ENCODE data around the gene NASP. TPM values are rescaled to one million over a fixed set of nuclear protein-coding genes. Genes with fewer than 3 reads are reported as not detected.

NASP gene
- total RNA-seq, 1 experiment from 2014 or later = 514 TPM

GRCh38 chr1:45566722-45567121, 17.1 kb upstream of the NASP start:
- no peak overlapping the region for H2AFZ ChIP-seq (ENCODE audit: low read length)
- Mint-ChIP-seq H3K4me1 (no peaks in the 10 kb centered on the region; a peak in 2 of 4 replicates), H3K27ac (peak overlapping the region in 2 of 3 experiments; percentile 55 to 77; a peak in 2 of 7 replicates), H3K9me3 (no peaks in the 10 kb centered on the region), H3K36me3 (ENCODE audit: insufficient read depth in 1 of 3, low read depth in 3 of 3) (peaks cover 46 to 87% (median 69%) of the 10 kb centered on the region in 3 experiments), H3K27me3 (ENCODE audit: low read depth) (no peaks in the 10 kb centered on the region), H3K4me3 (no peak overlapping the region)
- no peaks in the 10 kb centered on the region for H4K20me1 ChIP-seq (ENCODE audit: control insufficient read depth, insufficient read depth, insufficient read length)
- no peaks in the 10 kb centered on the region for H3K27me3 ChIP-seq (ENCODE audit: insufficient read depth, low read length)
- H2BK5ac ChIP-seq (ENCODE audit: insufficient read length, low read length) = no peak overlapping the region
- H3K9ac ChIP-seq (ENCODE audit: extremely low read depth, insufficient read length, low read length) = no peak overlapping the region
- WGBS (ENCODE audit: extremely low coverage, insufficient read length, low lambda C conversion rate) = no CpG with 5 or more reads among the region's 5 CpGs
- H2BK12ac ChIP-seq (ENCODE audit: insufficient read length, low read depth, low read length) = no peak overlapping the region
- no peak overlapping the region for H3T11ph ChIP-seq (ENCODE audit: low read length)
- H3K56ac ChIP-seq (ENCODE audit: insufficient read length, low read depth, low read length) = no peak overlapping the region
- no peak overlapping the region for H4K91ac ChIP-seq (ENCODE audit: insufficient read length, low read depth, low read length)
- no peak overlapping the region for H2BK15ac ChIP-seq (ENCODE audit: low read depth, low read length)
- no peak overlapping the region for H2BK120ac ChIP-seq (ENCODE audit: low read depth, low read length, poor library complexity, severe bottlenecking)
- no peak overlapping the region for H4K5ac ChIP-seq (ENCODE audit: insufficient read length, low read depth, low read length)
- H4K8ac ChIP-seq (replicated peaks; ENCODE audit: insufficient read length, low read depth, low read length) = no peak overlapping the region
- no peaks in the 10 kb centered on the region for H3K23me2 ChIP-seq (ENCODE audit: insufficient read length, low read depth, low read length, poor library complexity, severe bottlenecking)
- H3K18ac ChIP-seq (ENCODE audit: insufficient read length, low read depth, low read length) = no peak overlapping the region
- H3K4me2 ChIP-seq (ENCODE audit: insufficient read depth, insufficient read length, low read length) = no peak overlapping the region
- no peak overlapping the region for H2AK5ac ChIP-seq (ENCODE audit: insufficient read length, low read length)
- no peak for TF ChIP-seq CTCF (conservative IDR thresholded peaks at IDR 0.05)
- H3K9me3 ChIP-seq (ENCODE audit: control insufficient read depth, low read depth, low read length) = no peaks in the 10 kb centered on the region
- no peaks in the 10 kb centered on the region for H3K79me2 ChIP-seq (ENCODE audit: insufficient read depth, low read length)
- H3K27ac ChIP-seq (ENCODE audit: insufficient read length, low read depth, low read length) = no peak overlapping the region
- H3K14ac ChIP-seq (ENCODE audit: insufficient read depth, low read length) = no peak overlapping the region
- H3K23ac ChIP-seq (ENCODE audit: insufficient read length, low read depth, low read length) = no peak overlapping the region
- no peaks in the 10 kb centered on the region for H3K4me1 ChIP-seq (ENCODE audit: insufficient read depth, low read length)
- H2BK20ac ChIP-seq (ENCODE audit: low read depth, low read length, poor library complexity, severe bottlenecking) = no peak overlapping the region
- DNase-seq = no peak
- no peak overlapping the region for H3K4ac ChIP-seq (ENCODE audit: low read depth, low read length)
- H3K79me1 ChIP-seq (ENCODE audit: insufficient read depth, low read depth, low read length, poor library complexity, severe bottlenecking) = no peaks in the 10 kb centered on the region

Measured in H9 (cell line).